Measurements from ENCODE around the gene CNGA2.
A peak's percentile ranks its signal among the peaks of the same experiment; 100 is the strongest.

CNGA2 gene

DNA sequence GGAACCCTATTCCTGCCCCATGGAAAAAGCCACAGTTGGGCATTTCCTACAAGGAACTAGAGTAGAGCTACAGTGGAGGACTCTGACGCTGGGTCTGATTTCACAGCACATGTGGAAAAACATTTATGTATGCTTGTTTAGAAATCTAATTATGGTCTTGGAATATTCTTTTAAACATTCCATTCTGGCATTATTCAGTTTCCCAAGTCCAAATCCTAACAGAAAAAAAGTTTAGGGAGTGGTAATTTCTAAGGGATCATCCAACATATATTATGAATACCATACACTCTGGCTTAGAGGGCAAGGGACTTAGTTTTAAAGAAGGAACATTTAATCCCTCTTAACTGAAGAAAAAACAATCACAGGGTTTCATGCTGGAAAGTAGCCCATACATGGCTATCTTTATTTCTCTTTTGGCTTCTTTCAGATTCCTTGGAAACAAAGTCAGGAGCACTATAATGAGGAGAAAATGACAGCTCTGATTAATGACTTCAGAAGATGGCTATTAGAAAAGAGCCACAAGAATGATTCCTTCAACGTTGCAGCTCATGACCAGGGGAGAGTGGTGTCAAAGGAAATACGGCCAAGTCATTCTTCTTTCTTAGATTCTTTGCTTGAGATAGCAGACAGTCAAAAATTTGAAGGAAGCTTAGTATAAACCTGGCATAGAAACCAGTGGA, 56.1 kb downstream of the CNGA2 start:
- TF ChIP-seq, protein P1, sequence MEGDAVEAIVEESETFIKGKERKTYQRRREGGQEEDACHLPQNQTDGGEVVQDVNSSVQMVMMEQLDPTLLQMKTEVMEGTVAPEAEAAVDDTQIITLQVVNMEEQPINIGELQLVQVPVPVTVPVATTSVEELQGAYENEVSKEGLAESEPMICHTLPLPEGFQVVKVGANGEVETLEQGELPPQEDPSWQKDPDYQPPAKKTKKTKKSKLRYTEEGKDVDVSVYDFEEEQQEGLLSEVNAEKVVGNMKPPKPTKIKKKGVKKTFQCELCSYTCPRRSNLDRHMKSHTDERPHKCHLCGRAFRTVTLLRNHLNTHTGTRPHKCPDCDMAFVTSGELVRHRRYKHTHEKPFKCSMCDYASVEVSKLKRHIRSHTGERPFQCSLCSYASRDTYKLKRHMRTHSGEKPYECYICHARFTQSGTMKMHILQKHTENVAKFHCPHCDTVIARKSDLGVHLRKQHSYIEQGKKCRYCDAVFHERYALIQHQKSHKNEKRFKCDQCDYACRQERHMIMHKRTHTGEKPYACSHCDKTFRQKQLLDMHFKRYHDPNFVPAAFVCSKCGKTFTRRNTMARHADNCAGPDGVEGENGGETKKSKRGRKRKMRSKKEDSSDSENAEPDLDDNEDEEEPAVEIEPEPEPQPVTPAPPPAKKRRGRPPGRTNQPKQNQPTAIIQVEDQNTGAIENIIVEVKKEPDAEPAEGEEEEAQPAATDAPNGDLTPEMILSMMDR (IDR thresholded peaks at IDR 0.05; ENCODE audit: low read depth, low read length): no peak
- DNase-seq (ENCODE audit: low read depth in 2 of 2): peak in 1 of 2 donors; percentile 14

DNA sequence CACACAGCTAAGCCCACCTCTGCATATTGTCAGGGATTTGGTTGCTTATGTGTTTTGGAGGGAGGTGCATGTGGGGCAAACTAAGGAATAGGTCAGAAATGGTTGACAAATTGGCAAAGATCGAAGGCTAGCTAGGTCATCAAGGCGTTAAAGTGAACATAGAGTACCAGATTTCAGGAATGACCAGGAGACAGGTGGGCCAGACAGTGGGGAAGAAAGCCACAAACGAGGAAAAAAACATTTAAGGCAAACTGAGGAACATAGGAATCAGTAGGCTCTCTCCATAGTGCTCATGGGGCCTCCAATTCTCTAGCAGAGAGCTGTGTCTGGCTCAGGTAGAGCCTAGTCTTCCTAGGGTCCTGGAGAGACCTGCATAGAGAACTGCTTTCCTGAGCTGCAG, 57.4 kb downstream of the CNGA2 start:
- TF ChIP-seq, protein P1 (IDR thresholded peaks at IDR 0.05; ENCODE audit: low read depth, low read length): no peak
- DNase-seq (ENCODE audit: low read depth in 2 of 2): no peak
- no peak overlapping the region for H3K4me3 ChIP-seq (replicated peaks in 1 of 2; ENCODE audit: low read depth in 2 of 2, low read length in 2 of 2)

More for the DNA sequence above, 56.1 kb downstream of the CNGA2 start:
- no peak overlapping the region for H3K4me3 ChIP-seq (replicated peaks in 1 of 2; ENCODE audit: low read depth in 2 of 2, low read length in 2 of 2)

- H3K4me3 ChIP-seq (replicated peaks in 1 of 2; ENCODE audit: low read depth in 2 of 2, low read length in 2 of 2): no peak overlapping the region
- no peak for DNase-seq (ENCODE audit: low read depth in 2 of 2)
- TF ChIP-seq, protein P1 (IDR thresholded peaks at IDR 0.05; ENCODE audit: low read depth, low read length): no peak
Measured at GRCh38 chrX:151792505-151792904, 58.0 kb downstream of the CNGA2 start.

DNA sequence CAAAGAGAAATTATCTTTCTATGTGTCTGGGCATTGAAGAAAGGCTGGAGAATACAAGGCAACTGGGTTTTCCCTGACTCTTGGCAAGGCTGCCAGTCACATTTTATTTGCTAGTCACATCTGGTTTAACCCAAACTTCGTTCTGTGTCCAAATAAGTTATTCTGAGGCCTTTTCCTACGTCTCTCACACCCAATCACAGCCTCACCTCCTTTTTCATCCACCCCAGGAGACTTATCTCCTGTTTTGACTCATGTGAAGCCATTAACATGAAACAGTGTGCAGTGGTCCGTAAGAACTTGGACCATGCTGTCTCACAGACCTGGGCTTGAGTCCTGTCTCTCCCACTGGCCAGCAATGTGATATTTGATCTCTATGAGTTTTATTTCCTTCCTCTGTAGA, 59.3 kb downstream of the CNGA2 start:
- DNase-seq (ENCODE audit: low read depth in 2 of 2): no peak
- no peak overlapping the region for H3K4me3 ChIP-seq (replicated peaks in 1 of 2; ENCODE audit: low read depth in 2 of 2, low read length in 2 of 2)
- TF ChIP-seq, protein P1 (IDR thresholded peaks at IDR 0.05; ENCODE audit: low read depth, low read length): no peak
